ENCODE data around the gene KIF23. TPM values are rescaled to one million over a fixed set of nuclear protein-coding genes. Genes with fewer than 3 reads are reported as not detected.

KIF23 gene
- total and polyA plus RNA-seq, 12 donors, result 0.17 to 3.4 (median 0.57) TPM

DNA sequence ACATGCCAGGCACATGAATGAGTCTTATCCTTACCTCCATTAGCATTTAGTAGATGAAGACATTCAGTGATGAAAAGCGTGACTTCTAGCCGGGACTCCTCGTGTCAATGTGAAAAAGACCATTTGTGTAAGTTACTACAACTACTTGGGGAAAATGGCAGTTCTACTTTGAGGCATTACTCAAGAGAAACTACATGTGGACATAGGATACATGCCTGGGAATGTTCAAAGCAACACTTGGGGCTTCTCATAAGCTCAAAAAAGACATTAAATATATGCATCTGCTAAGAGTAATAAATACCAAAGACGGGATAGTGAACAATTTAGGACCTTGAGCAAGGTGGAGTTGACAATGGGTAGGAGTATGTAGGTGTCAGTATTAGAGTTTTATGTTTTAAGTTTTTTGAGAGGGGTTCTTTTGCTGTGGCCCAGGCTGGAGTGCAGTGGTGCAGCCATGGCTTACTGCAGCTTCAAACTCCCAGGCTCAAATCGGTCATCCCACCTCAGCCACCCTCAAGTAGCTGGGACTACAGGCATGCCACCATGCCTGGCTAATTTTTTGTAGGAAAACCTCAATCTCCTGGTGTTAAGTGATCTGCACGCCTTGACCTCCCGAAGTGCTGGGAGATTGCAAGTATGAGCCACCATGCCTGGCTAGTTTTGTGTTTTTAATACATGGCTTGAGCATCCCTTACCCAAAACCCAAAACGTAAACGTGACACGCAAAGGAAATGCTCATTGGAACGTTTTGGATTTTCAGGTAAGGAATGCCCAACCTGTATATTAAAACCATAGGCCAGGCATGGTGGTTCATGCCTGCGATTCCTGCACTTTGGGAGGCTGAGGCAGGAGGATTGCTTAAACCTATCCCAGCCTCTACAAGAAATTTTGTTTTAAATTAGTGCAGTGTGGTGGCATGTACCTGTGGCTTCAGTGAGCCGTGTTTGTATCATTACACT, 42.3 kb downstream of the KIF23 start:
- Histone ChIP-seq H3K36me3 (peaks cover 0 to 47% (median 17%) of the 10 kb centered on the region in 9 donors), H3K4me1 (peaks cover 3 to 66% (median 38%) of the 10 kb centered on the region in 9 donors), H3K9me3 (no peaks in the 10 kb centered on the region), H3K4me3 (no peak overlapping the region), H3K27me3 (no peaks in the 10 kb centered on the region), H3K27ac (peak overlapping the region in 2 of 10 donors; percentile 18 to 22)
- DNase-seq (no peak), ATAC-seq (no peak)
- TF ChIP-seq, protein P1, sequence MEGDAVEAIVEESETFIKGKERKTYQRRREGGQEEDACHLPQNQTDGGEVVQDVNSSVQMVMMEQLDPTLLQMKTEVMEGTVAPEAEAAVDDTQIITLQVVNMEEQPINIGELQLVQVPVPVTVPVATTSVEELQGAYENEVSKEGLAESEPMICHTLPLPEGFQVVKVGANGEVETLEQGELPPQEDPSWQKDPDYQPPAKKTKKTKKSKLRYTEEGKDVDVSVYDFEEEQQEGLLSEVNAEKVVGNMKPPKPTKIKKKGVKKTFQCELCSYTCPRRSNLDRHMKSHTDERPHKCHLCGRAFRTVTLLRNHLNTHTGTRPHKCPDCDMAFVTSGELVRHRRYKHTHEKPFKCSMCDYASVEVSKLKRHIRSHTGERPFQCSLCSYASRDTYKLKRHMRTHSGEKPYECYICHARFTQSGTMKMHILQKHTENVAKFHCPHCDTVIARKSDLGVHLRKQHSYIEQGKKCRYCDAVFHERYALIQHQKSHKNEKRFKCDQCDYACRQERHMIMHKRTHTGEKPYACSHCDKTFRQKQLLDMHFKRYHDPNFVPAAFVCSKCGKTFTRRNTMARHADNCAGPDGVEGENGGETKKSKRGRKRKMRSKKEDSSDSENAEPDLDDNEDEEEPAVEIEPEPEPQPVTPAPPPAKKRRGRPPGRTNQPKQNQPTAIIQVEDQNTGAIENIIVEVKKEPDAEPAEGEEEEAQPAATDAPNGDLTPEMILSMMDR (IDR thresholded peaks at IDR 0.05), result no peak
- intact Hi-C loops (cut with DNase I), result no loop called here
- WGBS, 2 donors, result 88 to 89% methylated on average over 13 of the region's 13 CpGs

- ATAC-seq, result no peak
- TF ChIP-seq, protein P1 (IDR thresholded peaks at IDR 0.05), result no peak
These were observed 43.4 kb downstream of the KIF23 start for GRCh38 chr15:69457304-69458280.

GRCh38 chr15:69459066-69459465, 44.9 kb downstream of the KIF23 start:
- WGBS, 2 donors, result 69 to 79% methylated on average over 2 of the region's 2 CpGs
- H3K27me3 ChIP-seq, result no peaks in the 10 kb centered on the region
- ATAC-seq, result no peak
- H3K9me3 ChIP-seq, result no peaks in the 10 kb centered on the region
- H3K4me1 ChIP-seq, result peaks cover 3 to 72% (median 38%) of the 10 kb centered on the region in 9 donors
- DNase-seq, result no peak
- peak overlapping the region in 1 of 10 donors; percentile 13 for H3K27ac ChIP-seq
- TF ChIP-seq, protein P1 (IDR thresholded peaks at IDR 0.05), result no peak
- peaks cover 0 to 44% (median 17%) of the 10 kb centered on the region in 9 donors for H3K36me3 ChIP-seq
- intact Hi-C loops (cut with DNase I), result no loop called here
- H3K4me3 ChIP-seq, result no peak overlapping the region

More at GRCh38 chr15:69457304-69458280, 43.4 kb downstream of the KIF23 start:
- no peak for DNase-seq
- Histone ChIP-seq H3K36me3 (peaks cover 0 to 47% (median 17%) of the 10 kb centered on the region in 9 donors), H3K27me3 (no peaks in the 10 kb centered on the region), H3K27ac (peak overlapping the region in 2 of 10 donors; percentile 18 to 22), H3K4me3 (no peak overlapping the region), H3K4me1 (peaks cover 3 to 70% (median 39%) of the 10 kb centered on the region in 9 donors), H3K9me3 (no peaks in the 10 kb centered on the region)
- WGBS, 2 donors, result 75 to 77% methylated on average over 8 of the region's 8 CpGs
- intact Hi-C loops (cut with DNase I), result no loop called here

DNA sequence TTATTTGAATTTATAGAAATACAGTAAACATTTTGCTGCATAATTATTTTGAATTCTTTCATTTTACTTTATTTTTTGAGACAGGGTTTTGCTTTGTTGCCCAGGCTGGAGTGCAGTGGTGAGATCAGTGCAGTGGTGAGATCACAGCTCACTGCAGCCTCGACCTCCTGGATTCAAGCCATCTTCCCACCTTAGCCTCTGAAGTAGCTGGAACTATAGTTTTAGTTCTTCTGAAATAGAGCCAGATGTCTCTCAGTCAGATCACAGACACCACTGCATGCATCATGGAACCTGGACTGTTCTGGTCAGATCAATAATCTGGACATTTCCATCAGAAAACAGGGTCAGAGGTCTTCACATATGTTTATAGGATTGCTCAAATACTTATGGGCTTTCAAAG, 46.3 kb downstream of the KIF23 start:
- TF ChIP-seq, protein P1 (IDR thresholded peaks at IDR 0.05), result no peak
- peaks cover 0 to 31% (median 16%) of the 10 kb centered on the region in 9 donors for H3K36me3 ChIP-seq
- intact Hi-C loops (cut with DNase I), result no loop called here
- peaks cover 0 to 57% (median 24%) of the 10 kb centered on the region in 9 donors for H3K4me1 ChIP-seq
- no peak overlapping the region for H3K4me3 ChIP-seq
- WGBS, 2 donors, result 33 to 36% methylated on average over 1 of the region's 1 CpG
- no peak for DNase-seq
- no peaks in the 10 kb centered on the region for H3K27me3 ChIP-seq
- H3K27ac ChIP-seq, result no peak overlapping the region
- no peaks in the 10 kb centered on the region for H3K9me3 ChIP-seq
- ATAC-seq, result no peak
